ENCODE measurements around the gene SAYSD1. TPM values are rescaled to one million over a fixed set of nuclear protein-coding genes. Genes with fewer than 3 reads are reported as not detected.

Gene SAYSD1
- total RNA-seq, 1 donor from 2014 or later = 16.5 TPM

Other genes with a start within 250 kb of the SAYSD1 start
- under 0.01 TPM for gene GLP1R, start 66.4 kb downstream of the SAYSD1 start, total RNA-seq
- gene KCNK5, start 114.3 kb upstream of the SAYSD1 start, total RNA-seq = 0.25 TPM
- not detected for gene KCNK17, start 199.2 kb upstream of the SAYSD1 start, total RNA-seq
- gene KCNK16, start 207.5 kb upstream of the SAYSD1 start, total RNA-seq = not detected